IPS DF 19.7 (cell line): ENCODE results near the gene ZC3H12D.
"Not testable (repeated sequence)": the region's sequence is repeated elsewhere in the genome, so short reads cannot be mapped to it uniquely, and the experiment has no call there.

ENCODE experiments used
- DNase-seq: peaks from one replicate; pipeline ENCODE4 v3.0.0-alpha.2; 2013; ENCODE audit warnings: low read depth, low spot score

The ZC3H12D gene

DNA sequence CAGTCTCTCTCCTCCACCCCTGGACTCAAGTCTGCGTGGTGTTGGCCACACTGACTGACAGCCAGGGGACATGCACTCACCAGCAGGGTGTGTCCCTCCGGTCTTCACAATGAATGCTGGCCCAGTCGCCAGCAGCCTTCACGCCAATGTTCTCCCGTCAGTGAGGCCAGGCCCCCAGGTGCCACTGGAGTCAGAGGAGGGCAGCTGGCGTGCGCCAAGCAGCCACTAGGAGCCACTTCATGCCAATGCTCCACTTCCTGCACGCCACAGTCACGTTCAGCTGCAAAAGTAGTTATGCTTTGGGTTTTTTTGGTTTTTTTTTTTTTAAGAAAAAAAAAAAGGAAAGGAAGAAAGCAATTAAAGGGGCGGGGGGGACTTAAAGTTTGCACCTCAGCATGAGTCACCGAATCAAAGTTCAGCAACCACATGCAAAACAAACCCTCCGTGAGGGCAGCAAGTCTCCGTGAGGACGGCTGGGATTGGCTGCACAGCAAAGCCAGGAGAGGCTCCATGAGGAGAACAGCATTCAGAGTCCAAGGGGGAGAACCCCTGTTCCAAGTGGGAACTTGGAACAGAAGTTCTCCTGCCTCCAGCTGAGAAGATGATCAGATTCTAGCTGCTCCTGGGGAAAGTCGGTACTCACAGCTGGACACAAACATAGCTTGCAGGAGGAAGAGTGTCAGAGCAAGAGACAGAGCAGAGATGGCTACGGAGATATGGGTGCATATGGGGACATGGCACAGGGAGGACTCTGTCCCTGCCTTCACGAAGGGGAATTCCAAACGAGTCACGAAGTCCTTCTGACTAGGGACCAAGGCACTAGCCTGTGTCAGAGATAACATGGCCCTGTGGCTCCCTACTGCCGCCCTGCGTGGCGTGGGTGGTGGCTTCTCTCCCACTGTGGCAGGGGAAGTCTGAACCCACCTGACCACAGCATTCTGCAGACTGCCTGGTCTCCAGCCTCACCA lies at the start of gene ZC3H12D:
ZC3H12D (minus strand) TSS at position 282 of the 968 bp plus-strand sequence. CDS start 10,471 bp downstream, outside the sequence.
- DNase-seq = no peak

DNA sequence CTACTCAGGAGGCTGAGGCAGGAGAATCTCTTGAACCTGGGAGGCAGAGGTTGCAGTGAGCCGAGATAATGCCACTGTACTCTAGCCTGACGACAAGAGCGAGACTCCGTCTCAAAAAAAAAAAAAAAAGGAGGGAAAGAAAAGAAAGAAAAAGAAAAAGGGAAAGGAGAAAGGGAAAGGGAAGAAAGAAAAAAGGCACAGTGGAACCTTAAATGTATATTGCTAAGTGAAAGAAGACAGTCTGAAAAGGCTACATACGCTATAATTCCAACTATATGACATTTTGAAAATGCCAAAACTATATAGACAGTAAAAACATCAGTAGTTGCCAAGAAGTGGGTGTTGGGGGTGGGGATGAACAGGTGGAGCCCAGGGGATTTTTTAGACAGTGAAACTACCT lies 44.8 kb upstream of the ZC3H12D start:
- DNase-seq = no peak

DNA sequence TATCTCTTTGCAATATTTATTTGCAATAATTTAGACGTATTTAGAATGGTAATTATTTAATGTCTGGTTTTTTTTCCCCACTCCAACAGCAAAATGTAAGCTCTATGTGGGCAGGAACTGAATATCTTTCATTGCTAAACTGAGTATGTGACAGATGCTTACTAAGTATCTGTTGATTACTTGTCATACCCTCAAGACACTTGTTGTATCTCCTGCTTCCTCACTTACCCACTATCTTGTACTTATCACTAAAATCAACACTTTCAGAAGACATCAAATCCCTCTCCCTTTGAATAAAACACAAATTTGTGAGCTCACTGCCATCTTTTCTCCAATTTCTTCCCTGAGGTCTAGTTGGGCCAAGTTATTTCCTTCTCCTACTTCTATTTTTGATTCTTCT lies 30.7 kb upstream of the ZC3H12D start:
- DNase-seq = no peak

DNA sequence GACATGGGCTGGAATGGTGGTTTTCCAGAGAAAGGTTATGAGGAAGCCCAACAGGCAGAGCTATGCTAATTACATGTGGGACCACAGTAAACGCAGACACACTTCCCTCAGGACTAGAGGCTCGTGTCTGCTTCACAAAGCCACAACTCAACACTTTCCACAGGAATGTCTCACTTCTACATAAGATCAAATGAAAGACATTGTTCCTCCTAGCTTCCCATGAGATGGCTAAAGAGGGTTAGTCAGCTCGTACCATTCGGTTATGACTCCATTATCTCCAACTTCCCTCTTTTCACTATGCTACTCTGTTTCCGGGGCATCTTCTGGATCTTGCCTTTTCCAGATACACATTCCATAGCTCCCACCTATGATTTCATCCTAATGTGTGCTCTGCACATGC lies 29.1 kb upstream of the ZC3H12D start:
- DNase-seq = no peak

DNA sequence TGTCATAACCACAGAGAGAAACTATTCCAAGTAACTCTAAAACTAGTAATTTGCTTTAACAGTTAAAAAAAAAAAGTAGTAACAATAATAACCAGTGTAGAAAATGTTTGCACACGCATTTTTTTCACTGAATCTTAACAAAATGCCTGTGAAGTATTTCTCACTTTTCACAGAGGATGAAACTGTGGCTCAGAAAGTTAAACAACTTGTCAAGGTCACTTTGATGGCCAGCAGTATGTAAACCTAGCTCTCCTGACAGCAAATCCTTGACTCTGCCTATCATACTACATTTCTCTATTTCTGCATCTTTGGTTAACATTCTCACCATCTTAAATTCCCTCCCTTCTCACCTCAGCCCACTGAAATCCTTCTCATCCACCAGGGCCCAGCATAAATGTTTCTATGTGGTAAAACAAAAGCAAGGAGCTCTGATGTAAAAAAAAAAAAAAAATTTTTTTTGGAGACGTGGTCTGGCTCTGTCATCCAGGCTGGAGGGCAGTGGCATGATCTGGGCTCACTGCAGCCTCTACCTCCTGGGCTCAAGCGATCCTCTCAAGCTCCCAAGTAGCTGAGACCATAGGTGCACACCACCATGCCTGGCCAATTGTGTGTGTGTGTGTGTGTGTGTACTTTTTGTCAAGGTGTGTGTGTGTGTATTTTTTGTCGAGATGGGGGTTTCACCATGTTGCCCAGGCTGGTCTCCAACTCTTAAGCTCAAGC lies 26.1 kb upstream of the ZC3H12D start:
- no peak for DNase-seq

DNA sequence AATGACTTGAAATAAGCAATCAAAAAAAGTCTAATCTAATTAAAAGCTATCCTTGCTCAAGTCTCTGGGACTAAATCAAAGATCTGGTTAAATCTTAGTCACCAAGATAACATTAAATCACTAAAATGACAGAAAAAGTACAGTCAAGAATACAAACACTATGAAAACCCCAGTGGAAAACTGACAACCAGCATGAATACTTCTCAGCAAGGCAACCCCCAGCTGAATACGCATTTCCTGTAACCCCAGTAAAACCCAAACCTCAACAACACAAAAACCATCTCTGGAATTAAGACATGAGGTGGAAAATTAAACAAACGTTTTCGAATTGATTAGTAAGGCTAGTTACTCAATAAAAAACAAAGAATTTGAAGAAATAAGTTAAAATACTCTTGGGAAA lies 23.7 kb upstream of the ZC3H12D start:
- no peak for DNase-seq

DNA sequence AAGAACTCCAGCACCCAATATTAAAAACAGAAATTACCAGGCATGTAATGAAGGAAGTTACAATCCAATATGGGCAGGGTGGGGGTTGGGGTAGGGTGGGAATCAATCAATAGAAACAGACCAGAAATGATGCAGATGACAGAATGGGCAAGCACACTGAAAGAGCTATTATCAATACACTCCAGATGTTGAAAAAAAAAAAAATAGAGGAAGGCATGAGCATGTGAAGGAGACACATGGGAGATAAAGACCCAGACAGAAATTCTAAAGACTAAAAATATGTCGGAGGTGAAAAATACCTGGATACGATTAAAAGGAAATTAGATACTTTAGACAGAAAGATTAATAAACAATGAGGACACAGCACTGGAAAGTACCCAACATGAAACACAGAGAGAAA lies 19.1 kb upstream of the ZC3H12D start:
- DNase-seq = no peak

DNA sequence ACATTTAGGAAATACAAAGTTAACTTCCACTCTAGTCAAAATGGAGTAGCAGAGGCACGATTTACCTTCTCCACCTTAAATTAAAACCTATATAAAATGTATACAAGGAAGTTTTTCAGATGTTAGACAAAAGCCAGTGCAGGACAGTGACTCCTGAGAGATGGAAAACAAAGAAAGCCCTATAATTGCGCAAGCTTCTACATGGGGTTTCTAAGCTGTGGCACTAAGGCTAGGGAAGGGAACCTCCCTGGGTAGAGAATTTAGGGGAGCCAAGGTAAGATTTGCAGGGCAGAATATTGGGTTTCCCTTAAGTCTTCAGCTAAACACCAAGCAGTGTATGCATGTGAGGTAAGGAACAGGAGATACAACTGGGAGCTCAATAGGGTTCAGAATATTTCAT lies 18.5 kb upstream of the ZC3H12D start:
- DNase-seq = no peak

DNA sequence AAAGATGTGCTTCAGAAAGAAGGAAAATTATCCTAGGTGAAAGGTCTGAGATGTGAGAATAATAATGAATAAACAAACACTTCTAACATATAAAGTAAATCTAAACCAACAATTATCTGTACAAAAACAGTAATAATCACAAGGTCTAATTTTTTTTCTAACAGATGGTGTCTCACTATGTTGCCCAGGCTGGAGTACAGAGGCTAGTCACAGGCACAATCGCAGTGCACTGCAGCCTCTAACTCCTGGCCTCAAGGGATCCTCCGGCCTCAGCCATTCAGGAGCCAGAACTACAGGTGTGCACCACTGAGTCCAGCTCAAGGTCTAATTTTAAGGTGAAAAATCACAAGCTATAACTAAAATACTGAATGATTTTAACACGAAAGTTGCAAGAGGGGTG lies 17.0 kb upstream of the ZC3H12D start:
- no peak for DNase-seq

DNA sequence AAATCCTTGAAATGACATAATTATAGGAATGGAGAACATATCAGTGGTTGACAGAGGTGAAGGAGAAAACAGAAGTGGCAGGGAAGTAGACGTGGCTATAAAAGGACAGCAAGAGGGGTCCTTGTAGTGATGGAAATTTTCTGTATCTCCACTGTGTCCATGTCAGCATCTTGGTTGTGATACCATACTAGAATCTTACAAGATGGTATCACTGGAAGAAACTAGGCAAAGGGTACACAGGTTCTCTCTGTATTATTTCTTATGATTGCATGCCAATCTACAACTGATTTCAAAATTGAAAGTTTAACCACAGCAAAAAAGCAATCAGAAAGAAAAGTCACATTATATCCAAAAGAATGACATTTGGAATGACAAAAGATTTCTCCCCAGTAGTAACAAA lies 16.4 kb upstream of the ZC3H12D start:
- DNase-seq = no peak

DNA sequence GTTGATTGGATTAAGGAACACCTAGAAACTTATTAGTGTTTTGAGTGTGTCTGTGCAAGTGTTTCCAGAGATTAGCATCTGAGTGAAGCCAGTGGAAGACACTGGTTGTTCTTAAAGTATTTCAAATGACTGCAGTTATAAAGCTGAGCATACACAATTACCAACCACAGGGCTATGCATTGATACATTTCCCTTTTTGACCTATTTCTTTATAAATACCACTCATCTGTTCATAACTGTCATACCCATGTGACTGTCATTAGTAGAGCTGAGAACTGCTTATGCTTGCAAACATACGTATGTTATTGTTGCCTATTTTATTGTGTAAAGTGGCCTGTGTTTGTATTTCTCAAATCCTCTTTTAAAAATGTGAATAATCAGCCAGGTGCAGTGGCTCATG lies 15.3 kb upstream of the ZC3H12D start:
- no peak for DNase-seq

DNA sequence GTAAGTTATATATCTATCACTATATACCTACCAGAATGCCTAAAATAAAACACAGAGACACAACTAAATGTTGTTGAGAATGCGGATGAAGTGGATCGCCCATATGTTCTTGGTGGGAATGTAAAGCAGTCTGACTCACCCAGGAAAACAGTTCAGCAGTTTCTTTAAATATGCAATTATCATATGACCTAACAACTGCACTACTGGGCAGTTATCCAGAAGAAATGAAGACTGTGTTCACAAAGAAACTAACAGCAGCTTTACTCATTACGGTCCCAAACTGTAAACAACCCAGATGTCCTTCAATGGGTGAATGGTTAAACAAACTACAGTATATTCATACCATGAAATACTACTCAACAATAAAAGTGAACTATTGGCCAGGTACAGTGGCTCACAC lies 14.3 kb upstream of the ZC3H12D start:
- no peak for DNase-seq

DNA sequence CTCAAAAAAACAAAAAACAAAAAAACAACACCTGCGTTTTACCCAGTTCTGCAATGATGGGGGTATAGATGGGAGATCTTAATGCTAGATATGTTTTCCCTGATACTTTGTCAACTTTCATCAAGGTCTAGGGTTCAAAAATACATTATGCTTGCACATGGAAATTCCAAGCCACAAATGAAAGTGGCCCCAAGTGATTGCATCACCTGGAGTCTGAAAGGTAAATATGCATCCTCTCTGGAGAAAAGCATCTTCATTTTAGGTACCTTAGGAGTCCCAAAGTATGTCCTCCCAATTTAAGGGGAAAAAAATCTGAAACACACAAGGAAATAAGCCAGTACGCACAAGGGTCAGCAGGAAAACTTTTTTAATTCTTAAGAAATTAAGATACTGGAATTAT lies 12.6 kb upstream of the ZC3H12D start:
- no peak for DNase-seq

DNA sequence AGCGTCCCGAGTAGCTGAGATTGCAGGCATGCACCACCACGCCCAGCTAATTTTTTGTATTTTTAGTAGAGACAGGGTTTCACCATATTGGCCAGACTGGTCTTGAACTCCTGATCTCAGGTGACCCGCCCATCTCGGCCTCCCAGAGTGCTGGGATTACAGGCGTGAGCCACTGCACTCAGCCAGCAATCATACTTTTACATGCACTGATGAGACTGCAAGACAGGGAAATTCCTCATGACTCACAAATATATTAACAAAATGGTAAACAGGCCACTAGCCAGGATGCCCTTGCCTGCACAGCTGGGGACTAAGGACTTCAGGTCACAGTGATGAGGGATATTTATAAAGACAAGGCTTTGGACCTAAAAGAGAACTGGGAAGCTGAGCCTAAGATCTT lies 11.8 kb upstream of the ZC3H12D start:
- DNase-seq = not testable (repeated sequence)

DNA sequence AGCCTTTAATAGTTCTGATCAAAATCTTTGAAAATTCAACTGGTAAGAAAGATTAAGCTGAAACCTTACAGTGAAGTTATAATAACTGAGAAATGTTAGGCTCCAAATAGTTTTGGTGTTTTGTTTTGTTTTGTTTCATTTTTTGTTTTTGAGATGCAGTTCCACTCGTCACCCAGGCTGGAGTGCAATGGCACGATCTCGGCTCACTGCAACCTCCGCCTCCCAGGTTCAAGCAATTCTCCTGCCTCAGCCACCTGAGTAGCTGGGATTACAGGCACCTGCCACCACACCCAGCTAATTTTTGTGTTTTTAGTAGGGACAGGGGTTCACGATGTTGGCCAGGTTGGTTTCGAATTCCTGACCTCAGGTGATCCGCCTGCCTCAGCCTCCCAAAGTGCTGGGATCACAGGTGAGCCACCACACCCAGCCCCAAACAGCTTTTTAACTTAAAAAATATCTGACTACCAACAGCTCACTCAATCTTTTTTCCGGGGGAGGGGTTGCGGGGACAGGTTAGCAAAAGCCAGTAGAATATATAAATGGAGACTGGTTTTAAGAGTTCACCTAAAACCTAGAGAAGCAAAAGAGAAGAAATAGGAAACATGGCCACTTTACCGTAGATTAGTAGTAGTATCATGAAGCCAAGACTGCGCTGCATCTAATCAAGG lies 10.7 kb upstream of the ZC3H12D start:
- not testable (repeated sequence) for DNase-seq

DNA sequence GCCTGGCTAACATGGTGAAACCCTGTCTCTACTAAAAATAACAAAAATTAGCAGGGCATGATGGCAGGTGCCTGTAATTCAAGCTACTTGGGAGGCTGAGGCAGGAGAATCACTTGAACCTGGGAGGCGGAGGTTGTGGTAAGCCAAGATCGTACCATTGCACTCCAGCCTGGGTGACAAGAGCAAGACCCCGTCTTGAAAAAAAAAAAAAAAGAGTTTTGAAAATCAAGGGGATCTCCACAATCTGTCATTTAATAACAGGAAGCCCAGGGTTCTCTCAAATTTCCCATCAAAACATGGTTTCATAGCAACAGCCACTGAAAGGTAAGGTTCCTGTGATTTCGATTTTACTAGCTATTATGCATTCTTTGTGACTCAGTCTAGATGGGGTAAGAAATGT lies 10.0 kb upstream of the ZC3H12D start:
- DNase-seq = not testable (repeated sequence)

DNA sequence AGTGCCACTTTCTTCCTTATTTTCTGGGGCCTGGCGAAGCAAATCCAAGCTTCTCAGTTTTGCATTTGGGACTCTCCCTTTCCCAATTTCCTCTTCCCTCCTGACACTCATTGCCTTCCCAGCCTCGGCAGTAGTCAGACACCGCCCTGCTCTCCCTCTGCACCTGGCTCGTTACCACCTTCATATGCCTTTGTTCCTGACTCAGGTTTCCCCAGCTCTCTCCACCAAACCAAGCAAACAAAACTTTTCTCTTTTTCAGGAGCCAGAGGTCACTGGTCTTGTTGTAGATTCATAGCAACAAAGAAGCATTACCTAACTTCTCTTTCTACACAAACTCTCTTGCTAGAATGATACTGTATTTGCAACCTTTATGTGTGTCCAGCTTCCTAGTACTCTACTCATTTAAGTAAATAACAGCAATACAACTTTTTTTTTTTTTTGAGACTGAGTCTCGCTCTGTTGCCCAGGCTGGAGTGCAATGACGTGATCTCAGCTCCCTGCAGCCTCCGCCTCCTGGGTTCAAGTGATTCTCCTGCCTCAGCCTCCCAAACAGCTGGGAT lies 9.0 kb upstream of the ZC3H12D start:
- no peak for DNase-seq

DNA sequence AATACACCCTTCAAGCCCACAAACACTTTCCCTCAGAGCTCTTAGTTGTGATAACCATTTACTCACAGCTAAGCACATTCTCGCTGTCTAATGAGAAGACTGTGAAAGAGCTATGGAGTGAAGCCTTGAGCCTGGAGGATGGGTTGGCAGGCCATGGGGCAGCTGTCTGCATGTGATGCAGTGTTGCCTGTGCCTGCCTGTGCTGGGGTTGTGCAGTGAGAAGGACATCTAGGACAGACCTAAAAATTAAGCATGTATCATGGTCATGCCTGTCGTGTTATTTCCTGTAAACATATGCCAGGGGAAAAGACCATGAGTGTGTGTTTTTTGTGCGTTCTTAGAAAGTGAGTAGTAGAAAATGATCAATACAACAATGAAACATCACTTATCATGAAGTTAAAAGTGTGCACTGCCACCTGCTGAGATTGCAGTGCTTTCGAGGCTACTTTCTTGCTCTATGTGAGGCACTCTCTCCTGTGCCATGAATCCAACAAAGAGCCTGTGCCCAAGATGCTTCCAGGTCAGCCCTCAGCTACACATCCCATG lies 8.1 kb upstream of the ZC3H12D start:
- no peak for DNase-seq

DNA sequence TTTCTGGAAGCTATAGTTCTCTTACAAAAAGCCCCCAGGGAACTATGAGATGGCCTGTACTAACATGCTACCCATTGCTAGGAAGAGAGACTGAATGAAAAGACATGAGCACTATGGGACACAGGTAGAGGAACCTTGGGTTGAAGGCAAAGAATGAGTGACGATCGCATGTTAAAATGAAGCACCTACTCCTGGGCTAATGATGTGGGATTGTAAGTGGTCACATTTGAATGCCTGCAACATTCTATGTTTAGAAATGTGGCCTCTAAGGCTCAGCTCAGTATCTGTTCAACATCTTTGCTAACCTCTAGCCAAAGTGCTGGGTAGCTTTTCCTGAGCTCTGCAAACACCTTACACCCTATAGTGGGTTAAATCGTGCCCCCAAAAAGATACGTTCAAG lies 5.2 kb upstream of the ZC3H12D start:
- no peak for DNase-seq

DNA sequence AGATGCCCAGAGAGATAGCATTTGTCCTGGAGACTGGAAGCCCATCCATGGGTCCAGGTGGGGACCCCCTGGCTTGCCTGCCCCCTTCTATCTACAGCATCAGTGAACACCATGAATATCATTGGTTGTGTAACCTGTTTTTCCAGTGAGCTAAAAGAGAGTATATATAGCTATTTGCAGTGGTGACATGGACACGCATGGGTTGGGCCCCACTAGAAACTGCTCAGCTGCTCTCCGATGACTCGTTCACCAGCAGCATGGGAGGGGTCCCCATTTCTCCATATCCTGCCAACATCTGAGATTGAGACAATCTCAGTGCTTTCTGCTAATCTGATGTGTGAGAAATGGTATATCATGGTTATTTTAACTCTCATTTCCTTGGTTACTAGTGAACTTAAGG lies 4.0 kb upstream of the ZC3H12D start:
- DNase-seq = no peak

DNA sequence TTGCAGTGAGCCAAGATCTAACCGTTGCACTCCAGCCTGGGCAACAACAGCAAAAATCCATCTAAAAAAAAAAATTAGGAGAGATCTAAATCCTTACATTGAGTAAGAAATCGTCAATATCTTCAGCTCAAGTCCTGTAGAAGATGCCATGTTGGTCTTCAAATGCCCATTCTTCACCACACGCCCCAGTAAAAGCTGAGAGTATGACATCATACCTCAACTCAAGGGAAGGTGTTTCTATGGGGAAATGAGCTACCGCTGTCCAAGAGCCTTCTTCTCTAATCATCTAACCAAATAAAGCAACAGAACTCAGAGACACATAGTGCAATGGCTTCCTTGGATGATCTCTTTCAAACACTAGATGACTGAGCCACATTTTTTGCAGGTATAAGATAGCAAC lies 2.5 kb upstream of the ZC3H12D start:
- DNase-seq = no peak
